Stimulated activated naive CD8-positive, alpha-beta T cell treated with anti-CD3 and anti-CD28 coated beads, Interleukin-15, Interleukin-2, amounts not matched to agents 100 U/mL and 50 U/mL, for 24 hours (primary cell): ENCODE measurements around the gene ORAI3.

Source experiments
- ATAC-seq: fragments of 150-1000 bp; cut with Tn5 transposase; one replicate; pipeline ENCODE4 v1.10.0; 2021
- DNase-seq: peaks from one replicate; pipeline ENCODE4 v3.0.0; 2021

Gene ORAI3

GRCh38 chr16:30948667-30949649, at the start of gene ORAI3:
Gene ORAI3 (plus strand): TSS chr16:30949068. CDS start chr16:30949290, 222 bp downstream.
- DNase-seq (peak; percentile 64), ATAC-seq (peak; percentile 30)

- ATAC-seq (no peak), DNase-seq (no peak)
Measured at GRCh38 chr16:30899794-30900193, 49.1 kb upstream of the ORAI3 start.

- no peak for DNase-seq
- ATAC-seq, result no peak
Measured at GRCh38 chr16:30900588-30900987, 48.3 kb upstream of the ORAI3 start.

- no peak for ATAC-seq
- no peak for DNase-seq
Measured at GRCh38 chr16:30901201-30902028, 47.5 kb upstream of the ORAI3 start.

- ATAC-seq (peak; percentile 82), DNase-seq (peak; percentile 72)
Measured at GRCh38 chr16:30902029-30902972, 46.6 kb upstream of the ORAI3 start.

- DNase-seq (no peak), ATAC-seq (peak; percentile 41)
Measured at GRCh38 chr16:30903002-30903401, 45.9 kb upstream of the ORAI3 start.

GRCh38 chr16:30903596-30903995, 45.3 kb upstream of the ORAI3 start:
- no peak for DNase-seq
- ATAC-seq, result no peak

- no peak for ATAC-seq
- no peak for DNase-seq
Measured at GRCh38 chr16:30904114-30904780, 44.6 kb upstream of the ORAI3 start.

GRCh38 chr16:30907064-30907463, 41.8 kb upstream of the ORAI3 start:
- ATAC-seq (no peak), DNase-seq (no peak)

GRCh38 chr16:30910427-30911029, 38.3 kb upstream of the ORAI3 start:
- ATAC-seq, result no peak
- no peak for DNase-seq

- ATAC-seq (no peak), DNase-seq (no peak)
Measured at GRCh38 chr16:30912794-30913412, 36.0 kb upstream of the ORAI3 start.

GRCh38 chr16:30914830-30915229, 34.0 kb upstream of the ORAI3 start:
- ATAC-seq (no peak), DNase-seq (no peak)

GRCh38 chr16:30918614-30919013, 30.3 kb upstream of the ORAI3 start:
- ATAC-seq (no peak), DNase-seq (no peak)

- DNase-seq, result no peak
- no peak for ATAC-seq
Measured at GRCh38 chr16:30920891-30921290, 28.0 kb upstream of the ORAI3 start.

GRCh38 chr16:30921459-30921747, 27.5 kb upstream of the ORAI3 start:
- DNase-seq (no peak), ATAC-seq (no peak)

GRCh38 chr16:30921748-30922419, 27.0 kb upstream of the ORAI3 start:
- DNase-seq (peak; percentile 92), ATAC-seq (no peak)

- DNase-seq, result peak; percentile 99
- ATAC-seq, result peak; percentile 87
Measured at GRCh38 chr16:30922420-30922959, 26.4 kb upstream of the ORAI3 start.

- DNase-seq (peak; percentile 97), ATAC-seq (peak; percentile 80)
Measured at GRCh38 chr16:30922960-30923535, 25.8 kb upstream of the ORAI3 start.

- DNase-seq (no peak), ATAC-seq (no peak)
Measured at GRCh38 chr16:30923554-30924075, 25.3 kb upstream of the ORAI3 start, which contains the start of gene FBXL19. Gene FBXL19 (plus strand): TSS chr16:30923572. CDS start chr16:30925755, 2,183 bp downstream.
